HG03108 (cell line): ENCODE data around the gene ZFP69.

Experiments
- ATAC-seq: cut with Tn5 transposase; IDR thresholded peaks from one replicate; pipeline ENCODE4 v1.9.1; 2021; ENCODE audit warnings: moderate library complexity; ENCODE audit not compliant: unreplicated experiment

ZFP69 gene

GRCh38 chr1:40508375-40509341 is 31.6 kb downstream of the ZFP69 start, which contains the start of gene EXO5:
TSS of gene EXO5 (plus strand) at chr1:40508767. CDS start at chr1:40514545, 5,778 bp downstream.
- peak; percentile 82 for ATAC-seq

GRCh38 chr1:40519517-40519916 is 42.4 kb downstream of the ZFP69 start:
- ATAC-seq = no peak

GRCh38 chr1:40530735-40531380 is 53.8 kb downstream of the ZFP69 start:
- ATAC-seq = no peak

GRCh38 chr1:40531381-40532061 is 54.4 kb downstream of the ZFP69 start, which contains the start of gene ZNF684:
TSS of gene ZNF684 (plus strand) at chr1:40531637. CDS start at chr1:40533167, 1,530 bp downstream.
- peak; percentile 90 for ATAC-seq

GRCh38 chr1:40532062-40532389 is 54.9 kb downstream of the ZFP69 start:
- ATAC-seq = no peak

GRCh38 chr1:40532844-40533424 is 55.8 kb downstream of the ZFP69 start:
- no peak for ATAC-seq

GRCh38 chr1:40534589-40534988 is 57.5 kb downstream of the ZFP69 start:
- no peak for ATAC-seq

- no peak for ATAC-seq
These were observed 58.6 kb downstream of the ZFP69 start for GRCh38 chr1:40535732-40536131.

- ATAC-seq = no peak
These were observed 62.2 kb downstream of the ZFP69 start for GRCh38 chr1:40539338-40539737.
